ENCODE results near the gene AMTN.
"Not testable (repeated sequence)": the region's sequence is repeated elsewhere in the genome, so short reads cannot be mapped to it uniquely, and the experiment has no call there.

Gene AMTN, protein sequence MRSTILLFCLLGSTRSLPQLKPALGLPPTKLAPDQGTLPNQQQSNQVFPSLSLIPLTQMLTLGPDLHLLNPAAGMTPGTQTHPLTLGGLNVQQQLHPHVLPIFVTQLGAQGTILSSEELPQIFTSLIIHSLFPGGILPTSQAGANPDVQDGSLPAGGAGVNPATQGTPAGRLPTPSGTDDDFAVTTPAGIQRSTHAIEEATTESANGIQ

DNA sequence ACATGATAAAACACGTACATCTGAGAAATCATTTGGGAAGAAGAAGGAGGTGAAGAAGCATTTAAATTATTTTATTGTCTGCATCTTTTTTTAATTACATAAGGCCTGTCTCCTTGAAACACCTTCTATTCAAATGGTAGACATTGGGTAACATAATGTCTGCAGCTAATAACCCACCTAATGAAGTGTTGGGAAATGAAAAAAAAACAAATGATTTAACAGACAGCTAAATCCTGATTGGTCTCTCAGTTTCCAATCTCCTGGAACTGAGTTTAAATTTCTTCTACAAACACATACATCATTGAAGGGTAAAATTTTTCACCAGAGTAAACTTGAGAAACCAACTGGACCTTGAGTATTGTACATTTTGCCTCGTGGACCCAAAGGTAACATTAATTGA lies at the start of gene AMTN:
TSS of gene AMTN (plus strand) at position 301 of the 400 bp plus-strand sequence. CDS start 209 bp downstream, outside the sequence.
- no peak for DNase-seq

DNA sequence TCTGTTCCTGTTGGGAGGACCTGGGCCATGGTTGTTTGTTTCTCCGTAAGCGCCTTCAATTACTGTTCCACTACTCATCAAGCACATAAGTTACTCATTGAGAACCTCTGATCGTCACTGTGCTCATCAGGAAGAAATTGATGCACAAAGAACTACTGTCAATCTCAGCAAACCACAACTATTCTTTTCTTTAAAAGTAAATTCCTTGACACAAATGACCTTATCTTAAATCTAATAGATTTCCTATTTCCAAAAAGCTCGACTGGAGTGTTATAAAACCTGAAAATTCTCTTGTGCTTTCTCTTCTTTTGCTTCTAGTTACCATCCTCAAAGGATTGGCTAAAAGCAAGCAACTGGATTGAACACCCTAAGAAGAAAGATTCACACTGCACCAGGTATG lies 46.5 kb upstream of the AMTN start, which contains the start of gene MUC7:
TSS of gene MUC7 (plus strand) at position 301 of the 400 bp plus-strand sequence. CDS start 1,825 bp downstream, outside the sequence.
- no peak for DNase-seq

DNA sequence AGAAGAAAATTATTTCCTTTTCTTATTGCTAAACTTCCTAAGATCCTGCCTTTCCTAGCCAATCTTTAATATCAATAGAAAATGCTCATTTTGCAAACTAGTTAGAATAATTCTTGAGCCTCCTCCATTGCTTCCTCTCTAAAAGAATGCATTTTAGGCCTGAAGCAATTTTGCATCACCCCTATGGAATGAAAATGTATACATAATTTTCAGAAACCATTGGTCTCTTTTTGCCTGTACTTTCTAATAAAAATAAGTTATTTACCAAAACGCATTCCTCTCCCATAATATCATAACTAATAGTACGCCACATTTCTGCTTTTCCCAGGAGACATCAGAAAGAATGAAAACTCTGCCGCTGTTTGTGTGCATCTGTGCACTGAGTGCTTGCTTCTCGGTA lies 44.7 kb upstream of the AMTN start:
- no peak for DNase-seq

DNA sequence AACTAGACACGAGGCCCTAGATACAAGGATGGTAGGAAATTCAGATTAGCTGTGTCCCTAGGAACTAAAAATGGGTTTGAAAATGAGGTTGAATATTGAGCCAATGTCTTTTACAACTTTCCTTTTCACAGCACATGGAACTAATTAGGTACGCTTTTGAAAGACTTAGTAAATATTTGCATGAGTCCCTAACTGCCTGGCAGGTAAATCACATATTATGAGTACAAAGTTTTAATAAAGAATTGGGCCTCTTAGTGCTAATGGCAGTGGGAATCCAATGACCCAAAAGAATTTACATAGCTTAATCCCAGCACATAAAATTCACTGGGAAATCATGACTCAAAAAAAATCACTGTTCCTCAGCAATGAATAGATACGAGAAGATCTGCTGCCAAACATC lies 29.6 kb upstream of the AMTN start:
- DNase-seq = no peak

DNA sequence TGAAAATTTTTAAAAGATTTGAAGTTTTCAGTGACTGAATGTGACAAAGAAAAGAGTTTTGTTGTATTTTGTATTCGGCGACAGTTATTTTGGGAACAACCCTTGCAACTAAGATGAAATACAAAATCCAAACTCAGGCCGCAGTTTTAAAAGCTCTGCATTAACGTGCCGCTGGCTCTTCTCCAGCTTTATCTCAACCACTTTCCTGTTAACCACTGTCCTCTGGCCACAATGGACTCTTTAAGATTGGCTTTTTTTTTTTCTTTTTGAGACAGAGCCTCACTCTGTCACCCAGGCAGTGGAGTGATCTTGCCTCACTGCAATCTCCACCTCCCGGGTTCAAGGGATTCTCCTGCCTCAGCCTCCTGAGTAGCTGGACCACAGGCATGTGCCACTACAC lies 22.1 kb upstream of the AMTN start:
- no peak for DNase-seq

DNA sequence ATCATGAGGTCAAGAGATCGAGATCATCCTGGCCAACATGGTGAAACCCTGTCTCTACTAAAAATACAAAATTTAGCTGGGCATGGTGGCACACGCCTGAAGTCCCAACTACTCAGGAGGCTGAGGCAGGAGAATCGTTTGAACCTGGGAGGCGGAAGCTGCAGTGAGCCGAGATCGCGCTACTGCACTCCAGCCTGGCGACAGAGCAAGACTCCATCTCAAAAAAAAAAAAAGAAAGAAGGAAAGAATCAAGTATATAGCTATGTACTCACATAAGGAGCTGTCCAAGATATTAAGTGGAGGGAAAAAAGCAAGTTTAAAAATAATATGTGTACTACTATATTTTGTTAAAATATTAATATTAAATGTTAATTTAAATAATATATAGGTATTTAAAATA lies 16.5 kb upstream of the AMTN start:
- not testable (repeated sequence) for DNase-seq

DNA sequence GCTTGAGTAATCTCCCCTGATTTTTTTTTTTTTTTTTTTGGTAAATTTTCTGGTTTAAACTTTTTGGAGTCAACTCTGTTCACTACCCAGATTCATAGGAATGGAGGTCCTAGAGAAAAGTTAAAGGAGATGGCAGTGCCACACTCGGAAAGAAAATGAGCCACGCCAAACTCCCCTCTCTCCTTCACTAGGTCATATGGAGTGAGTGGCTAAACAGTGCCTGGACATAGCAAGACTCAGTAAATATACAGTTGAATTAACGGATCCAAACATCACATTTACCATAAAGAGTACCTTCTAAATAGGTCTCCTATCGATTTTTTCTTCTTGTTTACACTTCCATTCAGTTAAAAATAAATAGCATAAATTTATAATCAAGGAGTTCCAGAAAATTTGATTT lies 13.6 kb upstream of the AMTN start:
- no peak for DNase-seq

DNA sequence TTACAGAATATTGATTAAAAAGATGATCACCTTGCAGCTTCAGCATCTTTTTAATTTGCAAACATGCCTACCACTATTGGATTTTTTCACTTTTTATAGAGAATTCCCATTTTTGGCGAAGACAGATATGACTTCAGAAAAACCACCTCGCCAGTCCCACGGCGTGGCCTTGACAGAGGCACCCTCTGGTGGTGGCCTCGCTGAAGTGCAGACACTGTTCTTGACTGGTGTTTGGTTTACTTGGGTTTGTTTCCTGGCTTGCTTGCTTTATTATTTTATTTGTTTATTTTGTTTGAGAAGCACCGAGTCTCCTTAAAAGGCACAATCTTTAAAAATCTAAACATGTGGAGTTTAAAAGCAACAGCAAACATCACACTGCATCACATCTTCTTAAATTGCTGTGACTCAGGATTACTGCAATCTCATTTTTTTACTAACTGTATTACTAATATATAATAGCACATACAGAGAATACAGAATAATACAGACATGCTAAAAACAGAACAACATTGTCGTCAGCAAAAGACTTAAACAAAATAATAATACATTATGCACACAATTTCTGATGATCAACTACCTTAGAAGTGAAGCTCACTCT lies 13.1 kb upstream of the AMTN start:
- DNase-seq = peak; percentile 41

DNA sequence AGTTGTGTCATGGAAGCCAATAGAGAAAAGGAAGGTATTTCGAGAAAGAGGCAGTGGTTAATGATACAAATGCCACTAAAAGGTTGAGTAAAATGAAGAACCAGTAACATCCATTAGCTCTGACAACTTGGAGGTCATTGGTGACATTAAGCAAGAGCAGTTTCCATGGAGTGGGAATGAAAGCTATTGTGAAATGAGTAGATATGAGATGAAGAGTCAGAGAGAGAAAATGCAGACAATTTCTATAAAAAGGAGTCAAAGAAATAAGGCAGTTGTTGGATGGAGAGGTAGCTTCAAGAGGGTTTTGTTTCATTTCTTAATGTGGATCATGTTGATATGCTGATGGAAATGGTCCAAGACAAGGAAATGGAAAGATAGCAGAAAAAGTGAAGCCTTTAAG lies 9.6 kb upstream of the AMTN start:
- no peak for DNase-seq

DNA sequence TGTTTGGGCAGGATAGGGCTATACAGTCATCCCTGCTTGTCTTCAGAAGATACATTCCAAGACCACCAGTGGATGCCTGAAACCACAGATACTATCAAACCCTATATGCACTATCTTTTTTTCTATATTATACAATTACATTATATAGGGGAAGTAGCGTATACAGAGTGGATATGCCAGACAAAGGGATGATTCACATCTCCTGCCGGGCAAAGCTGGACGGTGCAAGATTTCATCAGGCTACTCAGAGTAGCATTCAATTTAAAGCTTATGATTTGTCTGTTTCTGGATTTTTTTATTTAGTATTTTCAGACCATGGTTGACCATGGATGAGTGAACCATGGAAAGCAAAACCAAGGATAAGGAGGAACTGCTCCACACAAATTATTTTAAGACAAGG lies 7.0 kb upstream of the AMTN start:
- no peak for DNase-seq

DNA sequence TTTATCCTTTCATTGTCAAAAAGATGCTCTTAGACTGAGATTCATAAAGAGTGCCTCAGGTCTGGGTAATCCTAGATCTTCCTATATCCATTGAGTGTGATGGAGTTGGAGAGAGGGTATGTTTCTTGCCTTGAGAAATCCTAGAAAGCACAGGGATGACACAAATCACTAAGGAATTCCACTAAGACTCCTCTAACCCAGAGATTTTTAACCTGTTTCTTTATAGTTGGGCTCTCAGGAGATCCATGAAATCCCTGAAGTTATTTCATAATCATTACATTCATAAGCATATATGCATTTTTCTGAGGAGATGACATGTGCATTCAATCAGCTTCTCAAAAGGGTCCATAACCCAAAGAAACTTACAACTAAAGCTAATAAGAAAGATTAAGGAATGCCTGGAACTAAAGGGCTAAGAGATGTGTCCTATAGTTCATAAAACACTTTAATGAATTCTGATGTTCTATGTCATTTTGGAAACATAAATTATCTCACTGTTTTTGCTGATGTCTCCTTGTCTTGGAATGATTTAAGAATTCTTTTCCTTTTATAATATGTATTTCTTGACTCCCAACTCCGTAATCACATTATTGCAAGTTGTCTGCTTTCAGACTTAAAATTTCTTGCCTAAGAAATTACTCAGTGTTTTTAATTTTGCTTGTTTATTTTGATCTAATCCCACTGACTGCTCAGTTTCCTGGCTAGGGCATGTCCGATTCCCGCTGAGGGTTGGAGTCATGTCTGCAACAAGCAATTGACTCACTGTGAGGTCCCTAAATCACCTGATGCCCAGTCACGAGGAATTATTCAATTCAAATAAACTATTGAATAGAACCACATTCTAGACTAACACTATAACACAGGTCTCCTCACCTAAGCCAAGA lies 2.8 kb upstream of the AMTN start:
- DNase-seq = no peak

DNA sequence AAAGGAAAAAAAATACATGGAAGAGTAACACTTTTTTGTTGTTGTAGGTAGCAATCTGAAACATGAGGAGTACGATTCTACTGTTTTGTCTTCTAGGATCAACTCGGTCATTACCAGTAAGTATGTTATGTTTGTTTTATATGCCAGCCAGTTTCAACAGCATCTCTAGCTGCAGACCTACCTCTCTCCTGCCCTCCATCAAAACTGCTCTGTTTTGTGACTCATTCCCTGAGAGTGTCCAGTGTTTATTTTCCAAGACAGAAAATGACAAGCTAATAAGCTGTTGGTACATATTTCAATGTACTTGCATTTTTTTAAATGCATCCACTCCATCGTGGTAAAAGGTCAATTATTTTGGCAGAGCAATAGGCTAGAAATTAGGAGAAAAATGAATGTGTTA lies 347 bp downstream of the AMTN start:
- no peak for DNase-seq

DNA sequence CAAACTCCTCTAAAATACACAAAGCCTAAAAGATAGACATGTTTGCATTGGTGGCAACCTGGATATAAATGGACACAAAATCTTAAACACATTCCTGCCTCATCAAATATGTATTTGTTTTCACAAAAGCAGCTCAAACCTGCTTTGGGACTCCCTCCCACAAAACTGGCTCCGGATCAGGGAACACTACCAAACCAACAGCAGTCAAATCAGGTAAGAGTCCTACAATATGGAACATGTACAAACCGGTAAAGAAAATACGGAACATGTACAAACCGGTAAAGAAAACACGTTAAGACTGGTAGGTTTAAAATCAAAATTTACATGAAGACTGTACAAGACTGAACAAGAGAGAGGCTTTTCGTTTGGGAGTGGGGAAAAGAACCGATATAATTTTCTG lies 4.3 kb downstream of the AMTN start:
- no peak for DNase-seq

DNA sequence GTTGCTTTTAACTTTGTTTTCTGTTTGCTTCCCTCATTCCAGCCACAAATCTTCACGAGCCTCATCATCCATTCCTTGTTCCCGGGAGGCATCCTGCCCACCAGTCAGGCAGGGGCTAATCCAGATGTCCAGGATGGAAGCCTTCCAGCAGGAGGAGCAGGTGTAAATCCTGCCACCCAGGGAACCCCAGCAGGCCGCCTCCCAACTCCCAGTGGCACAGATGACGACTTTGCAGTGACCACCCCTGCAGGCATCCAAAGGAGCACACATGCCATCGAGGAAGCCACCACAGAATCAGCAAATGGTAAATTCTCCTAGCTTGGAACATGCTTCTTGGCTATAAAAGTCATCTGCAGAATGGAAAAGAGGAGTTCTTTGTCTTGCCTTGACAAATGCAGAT lies 12.6 kb downstream of the AMTN start:
- DNase-seq = no peak

DNA sequence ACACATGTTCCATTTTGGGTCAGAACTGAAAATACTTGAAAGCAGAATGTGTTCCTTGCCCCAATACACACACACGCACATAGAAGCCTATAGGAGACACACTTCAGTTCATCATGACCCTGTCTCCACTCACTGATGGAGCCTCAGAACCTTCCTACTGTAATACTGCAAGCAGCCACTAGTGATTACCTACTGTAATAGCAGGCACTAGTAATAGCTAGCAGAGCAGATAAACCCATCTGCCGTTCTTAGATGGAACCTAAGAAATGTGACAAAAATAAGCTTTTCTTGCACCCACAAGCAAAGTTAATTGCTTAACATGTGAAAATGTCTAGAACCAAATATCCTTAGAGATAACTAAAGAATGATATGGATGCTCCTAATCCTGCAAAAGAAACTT lies 13.6 kb downstream of the AMTN start:
- DNase-seq = no peak

DNA sequence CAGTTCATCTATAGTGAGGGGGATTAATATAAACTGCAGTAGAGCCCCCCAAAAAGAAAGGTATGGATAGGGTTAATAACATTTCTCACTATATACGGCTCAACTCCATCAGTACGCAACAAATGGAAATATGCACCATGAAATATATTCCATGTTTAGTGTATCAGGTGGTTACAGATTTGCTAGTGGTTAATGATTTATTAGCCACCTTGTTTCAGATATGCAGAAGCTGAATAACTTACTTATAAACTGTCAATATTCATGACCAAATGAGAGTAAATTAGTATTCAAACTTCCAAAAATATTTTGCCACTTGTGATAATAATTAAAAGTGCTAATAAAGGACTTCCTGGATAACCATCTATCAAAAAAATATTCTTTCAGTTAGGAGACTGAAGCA lies 14.8 kb downstream of the AMTN start:
- DNase-seq = no peak

DNA sequence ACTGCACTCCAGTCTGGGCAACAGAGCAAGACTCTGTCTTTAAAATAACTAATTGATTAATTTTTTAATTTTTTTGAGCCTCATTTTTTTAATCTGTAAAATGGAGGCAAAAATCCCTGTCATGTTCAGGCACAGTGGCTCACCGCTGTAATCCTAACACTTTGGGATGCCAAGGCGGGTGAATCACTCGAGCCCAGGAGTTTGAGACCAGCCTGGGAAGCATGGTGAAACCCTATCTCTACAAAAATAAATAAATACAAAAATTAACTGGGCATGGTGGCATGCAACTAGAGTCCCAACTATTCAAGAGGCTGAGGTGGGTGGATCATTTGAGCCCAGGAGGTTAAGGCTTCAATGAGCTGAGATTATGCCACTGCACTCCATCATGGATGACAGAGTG lies 15.4 kb downstream of the AMTN start:
- DNase-seq = no peak

DNA sequence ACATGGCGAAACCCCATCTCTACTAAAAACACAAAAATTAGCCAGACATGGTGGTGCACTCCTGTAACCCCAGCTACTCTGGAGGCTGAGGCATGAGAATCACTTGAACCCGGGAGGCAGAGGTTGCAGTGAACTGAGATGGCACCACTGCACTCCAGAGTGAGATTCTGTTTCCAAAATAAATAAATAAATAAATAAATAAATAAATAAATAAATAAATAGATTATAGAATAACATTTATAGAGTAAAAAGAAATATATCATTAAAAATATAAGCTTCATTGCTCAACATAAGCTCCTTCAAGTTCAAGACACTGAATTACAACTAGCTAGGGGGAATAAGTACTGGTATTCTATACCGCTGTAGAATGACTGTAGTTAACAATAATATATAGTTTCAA lies 16.5 kb downstream of the AMTN start:
- DNase-seq = not testable (repeated sequence)

DNA sequence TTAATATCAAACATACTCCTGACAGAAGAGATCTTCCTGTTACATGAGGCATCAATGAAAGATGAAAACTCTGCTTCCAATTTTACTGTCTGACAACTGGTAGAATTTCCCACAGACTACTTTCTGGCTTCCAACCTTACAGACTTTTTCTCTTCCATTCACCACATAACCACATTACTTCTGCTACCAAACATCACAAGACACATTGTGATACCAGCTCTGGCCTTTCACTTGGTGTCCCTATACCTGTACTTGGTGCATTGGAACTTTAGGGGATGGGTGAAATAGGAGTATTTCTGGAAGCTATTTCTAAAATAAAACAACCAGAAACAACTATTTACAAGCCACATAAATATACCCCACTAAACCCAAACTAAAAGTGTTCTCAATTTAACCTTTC lies 20.5 kb downstream of the AMTN start:
- no peak for DNase-seq

DNA sequence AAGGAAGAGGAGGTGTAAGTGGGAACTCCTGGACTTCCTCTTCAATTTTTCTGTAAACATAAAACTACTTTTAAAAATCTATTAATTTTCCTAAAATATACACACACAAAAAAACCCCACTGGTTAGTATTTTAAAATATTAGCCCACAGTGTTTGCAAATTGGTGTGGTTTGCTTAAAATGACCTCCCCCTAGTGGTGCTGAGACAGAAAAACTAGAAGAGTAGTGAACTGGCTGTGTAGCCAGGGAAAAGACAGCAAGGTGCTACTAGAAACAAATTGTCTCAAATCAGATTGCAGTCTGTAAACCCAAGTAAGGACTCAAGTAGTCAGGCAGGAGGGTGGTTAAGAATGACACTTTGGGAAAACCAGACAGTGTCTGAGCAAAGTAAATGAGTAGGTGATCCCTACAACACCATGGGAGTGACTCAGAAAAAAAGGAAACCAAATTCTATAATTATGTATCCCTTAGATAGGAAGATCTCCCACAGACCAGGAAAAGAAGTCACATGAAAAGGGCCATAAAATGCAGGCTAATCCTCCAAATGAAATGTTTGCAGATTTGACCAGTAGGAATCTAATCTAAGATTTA lies 26.0 kb downstream of the AMTN start:
- peak; percentile 16 for DNase-seq

DNA sequence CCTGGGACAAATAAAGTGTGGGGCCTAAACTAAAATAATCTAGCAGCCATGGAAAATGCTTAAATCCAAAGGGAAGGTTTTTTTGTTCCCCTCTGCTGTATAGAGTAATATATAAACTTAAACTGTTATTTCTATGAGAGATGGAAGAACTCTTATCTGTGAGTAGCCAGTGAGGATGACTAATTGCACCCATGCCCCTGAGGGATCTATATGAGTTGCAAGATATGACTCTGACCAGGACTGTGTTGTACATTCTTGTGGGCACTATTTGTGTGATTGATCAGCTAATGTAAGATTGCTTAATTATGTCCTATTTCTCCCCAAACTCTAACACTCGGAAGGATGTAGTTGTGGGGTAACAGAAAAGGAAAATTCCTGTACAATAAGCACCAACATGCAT lies 38.5 kb downstream of the AMTN start:
- no peak for DNase-seq

DNA sequence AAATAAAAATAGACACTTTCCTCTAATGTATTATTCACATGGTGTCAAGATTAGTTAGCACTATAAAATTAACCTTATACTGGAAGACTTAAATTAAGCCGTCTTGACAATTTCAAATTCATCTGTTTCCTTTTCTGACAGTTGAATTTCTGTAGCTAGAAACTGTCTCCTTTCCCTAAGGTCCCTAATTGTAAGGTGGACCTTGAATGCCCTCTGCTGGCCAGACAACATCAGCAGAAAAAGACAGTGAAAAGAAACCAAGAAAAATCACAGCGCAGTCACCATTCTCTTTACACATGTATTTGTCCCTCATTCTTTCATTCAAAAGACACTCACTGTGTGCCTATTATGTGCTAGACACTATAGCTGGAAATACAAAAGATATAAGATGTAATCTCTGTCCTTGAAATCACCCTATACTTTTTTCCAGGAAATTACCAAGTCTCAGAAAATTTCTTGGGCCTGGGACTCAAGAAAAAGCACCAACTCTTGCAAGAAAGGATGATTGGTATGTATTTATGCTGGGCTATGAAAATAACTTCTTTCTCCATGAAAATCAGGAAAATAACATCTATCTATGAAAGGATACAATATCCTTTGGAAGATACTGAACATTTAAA lies 41.0 kb downstream of the AMTN start:
- DNase-seq = peak; percentile 59

DNA sequence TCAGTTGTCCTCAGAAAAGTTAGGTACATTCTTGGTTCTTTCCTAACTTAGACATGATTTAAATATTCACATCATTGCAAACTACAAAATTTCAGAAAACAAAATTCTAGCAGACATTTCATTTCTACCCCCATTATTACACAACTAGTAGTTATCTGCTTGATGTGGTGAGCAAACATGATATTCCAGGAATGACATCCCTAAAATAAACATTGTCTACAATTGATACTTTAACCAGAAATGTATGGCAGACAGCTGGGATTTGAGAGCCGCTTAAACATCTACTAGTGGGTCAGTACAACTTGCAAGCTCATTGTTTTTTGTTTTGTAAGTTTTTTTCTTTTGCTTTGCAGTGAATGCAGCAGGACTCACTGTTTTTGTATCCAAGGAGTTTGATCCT lies 41.6 kb downstream of the AMTN start:
- DNase-seq = no peak

Data from hematopoietic multipotent progenitor cell treated with erythropoietin and hydrocortisone succinate and interleukin-3 and kit ligand, for 8 days (in vitro differentiated cells).